CD14-positive monocyte (primary cell): ENCODE results near the gene CD55. TPM values are rescaled to one million over a fixed set of nuclear protein-coding genes. Genes with fewer than 3 reads are reported as not detected.

Experiments
- DNase-seq, 3 donors: peaks; one replicate each; pipeline ENCODE4 v3.0.0-alpha.2; 2011 to 2022
- H2AFZ ChIP-seq: 2 replicates; pipeline ENCODE4 v1.6.0; 2012; ENCODE audit warnings: mild to moderate bottlenecking, low read depth, low read length, inconsistent platforms; ENCODE audit not compliant: insufficient read depth, poor library complexity, severe bottlenecking
- H3K27ac ChIP-seq, 2 donors: 1 replicate in 1 of 2; 2 replicates in 1 of 2; pipeline ENCODE4 v1.5.1; 2012 to 2013; ENCODE audit warnings: low read length in 2 of 2, control low read depth in 1 of 2, inconsistent platforms in 1 of 2, low read depth in 1 of 2, mild to moderate bottlenecking in 1 of 2
- H3K27me3 ChIP-seq, 2 donors: one replicate each; pipeline versions ENCODE4 v1.6.0 to v1.6.1; 2011 to 2013; ENCODE audit warnings: low read length in 2 of 2; ENCODE audit not compliant: control insufficient read depth in 2 of 2, insufficient read depth in 2 of 2
- H3K36me3 ChIP-seq, 2 donors: replicated peaks in 1 of 2; 1 replicate in 1 of 2; 2 replicates in 1 of 2; pipeline versions ENCODE4 v1.5.1 to v1.6.1; 2012 to 2013; ENCODE audit warnings: low read length in 2 of 2, control low read depth in 1 of 2, inconsistent platforms in 1 of 2, mild to moderate bottlenecking in 1 of 2; ENCODE audit not compliant: insufficient read depth in 2 of 2, control insufficient read depth in 1 of 2
- H3K4me1 ChIP-seq, 2 donors: 1 replicate in 1 of 2; 2 replicates in 1 of 2; pipeline versions ENCODE4 v1.5.1 to v1.6.1; 2012 to 2013; ENCODE audit warnings: low read length in 2 of 2, control low read depth in 1 of 2, inconsistent platforms in 1 of 2, mild to moderate bottlenecking in 1 of 2, moderate library complexity in 1 of 2; ENCODE audit not compliant: insufficient read depth in 2 of 2, control insufficient read depth in 1 of 2
- H3K4me2 ChIP-seq: replicated peaks from 2 replicates; pipeline ENCODE3; 2012; ENCODE audit warnings: low read length, moderate library complexity, mild to moderate bottlenecking; ENCODE audit not compliant: poor library complexity, severe bottlenecking; ENCODE audit errors: extremely low read depth
- H3K4me3 ChIP-seq, 3 experiments: fragments of 200-600 bp in 1 of 3; sonication (generic) in 1 of 3; replicated peaks in 1 of 3; 1 replicate in 2 of 3; 2 replicates in 1 of 3; pipeline ENCODE4 v1.5.1; 2011 to 2013; ENCODE audit warnings: low read length in 3 of 3, mild to moderate bottlenecking in 3 of 3, control low read depth in 2 of 3, low read depth in 2 of 3, inconsistent platforms in 1 of 3, moderate library complexity in 1 of 3
- H3K79me2 ChIP-seq: 2 replicates; pipeline ENCODE4 v1.6.0; 2012; ENCODE audit warnings: mild to moderate bottlenecking, control low read depth, inconsistent platforms, low read length, moderate library complexity; ENCODE audit not compliant: insufficient read depth
- H3K9ac ChIP-seq: 2 replicates; pipeline ENCODE4 v1.6.0; 2017; ENCODE audit warnings: low read length, mild to moderate bottlenecking; ENCODE audit not compliant: insufficient read depth, poor library complexity, severe bottlenecking
- H3K9me3 ChIP-seq, 2 donors: replicated peaks in 1 of 2; 1 replicate in 1 of 2; 2 replicates in 1 of 2; pipeline versions ENCODE4 v1.5.1 to v1.6.1; 2012 to 2013; ENCODE audit warnings: low read length in 2 of 2, control low read depth in 1 of 2; ENCODE audit not compliant: control insufficient read depth in 1 of 2, insufficient read depth in 1 of 2
- H4K20me1 ChIP-seq: 2 replicates; pipeline ENCODE4 v1.6.0; 2012; ENCODE audit warnings: mild to moderate bottlenecking, low read length, control low read depth, moderate library complexity; ENCODE audit not compliant: insufficient read depth
- H3K27ac Mint-ChIP-seq, 7 donors: one replicate each; pipeline ENCODE4 v1.8.0; 2020; ENCODE audit warnings: mild to moderate bottlenecking in 7 of 7, mixed read lengths in 7 of 7, moderate library complexity in 6 of 7, inconsistent platforms in 2 of 7
- H3K27me3 Mint-ChIP-seq, 3 donors: one replicate each; pipeline ENCODE4 v1.8.0; 2021 to 2022; ENCODE audit warnings: low read depth in 3 of 3, mild to moderate bottlenecking in 3 of 3, mixed read lengths in 3 of 3, moderate library complexity in 3 of 3, inconsistent platforms in 1 of 3
- H3K36me3 Mint-ChIP-seq, 2 donors: one replicate each; pipeline ENCODE4 v1.8.0; 2020; ENCODE audit warnings: mixed read lengths in 2 of 2, inconsistent platforms in 1 of 2, mild to moderate bottlenecking in 1 of 2
- H3K4me1 Mint-ChIP-seq: one replicate; pipeline ENCODE4 v1.8.0; 2020; ENCODE audit warnings: mild to moderate bottlenecking, mixed read lengths
- H3K4me3 Mint-ChIP-seq, 2 donors: one replicate each; pipeline ENCODE4 v1.8.0; 2020; ENCODE audit warnings: mild to moderate bottlenecking in 2 of 2, mixed read lengths in 2 of 2, moderate library complexity in 1 of 2
- H3K9me3 Mint-ChIP-seq, 7 donors: one replicate each; pipeline ENCODE4 v1.8.0; 2020 to 2022; ENCODE audit warnings: mixed read lengths in 7 of 7, mild to moderate bottlenecking in 6 of 7, moderate library complexity in 6 of 7, inconsistent platforms in 2 of 7
- CTCF ChIP-seq: fragments of 200-600 bp; IDR thresholded peaks from one replicate; pipeline ENCODE4 v1.8.0; 2022; ENCODE audit warnings: antibody characterized with exemption, mild to moderate bottlenecking
- WGBS: methylation state at CpG from one replicate; pipeline ENCODE4 v1.1.5; 2013; ENCODE audit warnings: missing lambda C conversion rate; ENCODE audit not compliant: insufficient coverage; 5-methylcytosine and 5-hydroxymethylcytosine counted together
- intact Hi-C, 2 donors: fragments of 100-400 bp; cut with micrococcal nuclease; formaldehyde crosslinking; loops; one replicate each; pipeline versions ENCODE4 v1.15.0 to v1.15.1; 2023
- polyA plus RNA-seq, 3 donors: library from polyadenylated mRNA; depleted of rRNA in 1 of 3; unstranded in 2 of 3; stranded (reverse) in 1 of 3; fragments of 300-500 nt in 2 of 3; fragments of >200 nt in 1 of 3; fragmentation: Illumina TruSeq in 2 of 3; gene quantifications; 1 replicate in 2 of 3; 2 replicates in 1 of 3; pipeline ENCODE4 v1.2.3, GENCODE V29; 2012 to 2021

CD55 gene
- polyA plus RNA-seq, 3 donors, result 171 to 221 (median 182) TPM

- Histone ChIP-seq H3K27me3 (no peaks in the 10 kb centered on the region), H3K79me2 (no peaks in the 10 kb centered on the region), H3K36me3 (no peaks in the 10 kb centered on the region), H3K4me1 (peaks cover 3% of the 10 kb centered on the region in 2 donors), H3K9ac (no peak overlapping the region), H4K20me1 (no peaks in the 10 kb centered on the region), H3K9me3 (no peaks in the 10 kb centered on the region), H3K27ac (no peak overlapping the region), H3K4me2 (no peak overlapping the region), H2AFZ (no peak overlapping the region), H3K4me3 (no peak overlapping the region)
- Mint-ChIP-seq H3K4me1 (peaks cover 7% of the 10 kb centered on the region), H3K36me3 (no peaks in the 10 kb centered on the region), H3K4me3 (no peak overlapping the region), H3K9me3 (peaks cover 0 to 4% (median 1%) of the 10 kb centered on the region in 7 donors), H3K27me3 (no peaks in the 10 kb centered on the region), H3K27ac (no peak overlapping the region)
- no peak for DNase-seq
- no peak for TF ChIP-seq CTCF
- intact Hi-C loops, result loop anchor here in 1 of 2 donors (10.0 kb wide), 1 partner anchor 317 kb away; the partner anchor contains the start of gene C4BPB
- WGBS, result 98% methylated on average over 6 of the region's 7 CpGs
These were observed 80.1 kb downstream of the CD55 start for GRCh38 chr1:207401578-207401977.

GRCh38 chr1:207402744-207403143, 81.3 kb downstream of the CD55 start:
- no peak overlapping the region for H3K4me3 Mint-ChIP-seq
- H3K27ac Mint-ChIP-seq, result no peak overlapping the region
- no peaks in the 10 kb centered on the region for H4K20me1 ChIP-seq
- no peak overlapping the region for H2AFZ ChIP-seq
- H3K79me2 ChIP-seq, result no peaks in the 10 kb centered on the region
- no peak overlapping the region for H3K27ac ChIP-seq
- no peaks in the 10 kb centered on the region for H3K36me3 ChIP-seq
- H3K9ac ChIP-seq, result no peak overlapping the region
- H3K9me3 ChIP-seq, result no peaks in the 10 kb centered on the region
- peaks cover 14% of the 10 kb centered on the region in 2 donors for H3K4me1 ChIP-seq
- H3K27me3 ChIP-seq, result no peaks in the 10 kb centered on the region
- whole genome bisulfite sequencing, result 20% methylated on average over 1 of the region's 4 CpGs
- no peaks in the 10 kb centered on the region for H3K36me3 Mint-ChIP-seq
- no peak overlapping the region for H3K4me3 ChIP-seq
- H3K27me3 Mint-ChIP-seq, result no peaks in the 10 kb centered on the region
- TF ChIP-seq CTCF, result no peak
- H3K9me3 Mint-ChIP-seq, result peaks cover 0 to 4% (median 2%) of the 10 kb centered on the region in 7 donors
- no peak for DNase-seq
- no peak overlapping the region for H3K4me2 ChIP-seq
- intact Hi-C loops, result loop anchor here in 1 of 2 donors (10.0 kb wide), 1 partner anchor 318 kb away; the partner anchor contains the start of gene C4BPB
- peaks cover 18% of the 10 kb centered on the region for H3K4me1 Mint-ChIP-seq
